Adrenal gland (tissue), 5 donors: ENCODE data around the gene SPCS2.

ENCODE experiments used
- POLR2A ChIP-seq, 2 donors: fragments of 450-650 bp; IDR thresholded peaks; one replicate each; pipeline ENCODE4 v1.6.1; 2017; ENCODE audit warnings: antibody characterized with exemption in 2 of 2, mild to moderate bottlenecking in 2 of 2, moderate library complexity in 1 of 2
- TF ChIP-seq, protein P1 (sequence below), 6 experiments: fragments of 450-650 bp in 4 of 6; fragments of 200-600 bp in 2 of 6; sonication (generic) in 1 of 6; IDR thresholded peaks; 1 replicate in 5 of 6; 2 replicates in 1 of 6; pipeline versions ENCODE4 v1.5.1 to v1.8.0; 2016 to 2021; ENCODE audit warnings: antibody characterized with exemption in 6 of 6, mild to moderate bottlenecking in 2 of 6, moderate library complexity in 1 of 6
- donor health status: DM: no; HTN: no; CAD: no.

DNA sequence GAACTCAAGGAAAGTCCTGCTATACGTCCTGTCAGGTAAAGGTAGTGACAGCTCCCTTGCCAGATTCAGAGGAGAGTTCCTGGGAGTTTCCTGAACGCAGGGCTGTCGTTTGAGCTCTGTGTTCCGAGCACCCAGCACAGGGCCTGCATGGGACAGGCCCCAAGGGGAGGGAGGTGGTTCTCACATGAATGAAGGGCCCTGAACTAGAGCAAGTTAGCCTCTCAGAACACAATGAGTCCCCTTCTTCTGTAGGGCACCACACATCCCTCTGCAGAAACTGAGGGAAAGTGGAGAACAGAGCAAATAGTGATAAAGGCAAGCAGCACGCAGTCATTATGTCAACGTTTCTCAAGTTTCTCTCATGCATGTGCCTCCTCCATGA, 75.0 kb downstream of the SPCS2 start:
- TF ChIP-seq, protein P1, sequence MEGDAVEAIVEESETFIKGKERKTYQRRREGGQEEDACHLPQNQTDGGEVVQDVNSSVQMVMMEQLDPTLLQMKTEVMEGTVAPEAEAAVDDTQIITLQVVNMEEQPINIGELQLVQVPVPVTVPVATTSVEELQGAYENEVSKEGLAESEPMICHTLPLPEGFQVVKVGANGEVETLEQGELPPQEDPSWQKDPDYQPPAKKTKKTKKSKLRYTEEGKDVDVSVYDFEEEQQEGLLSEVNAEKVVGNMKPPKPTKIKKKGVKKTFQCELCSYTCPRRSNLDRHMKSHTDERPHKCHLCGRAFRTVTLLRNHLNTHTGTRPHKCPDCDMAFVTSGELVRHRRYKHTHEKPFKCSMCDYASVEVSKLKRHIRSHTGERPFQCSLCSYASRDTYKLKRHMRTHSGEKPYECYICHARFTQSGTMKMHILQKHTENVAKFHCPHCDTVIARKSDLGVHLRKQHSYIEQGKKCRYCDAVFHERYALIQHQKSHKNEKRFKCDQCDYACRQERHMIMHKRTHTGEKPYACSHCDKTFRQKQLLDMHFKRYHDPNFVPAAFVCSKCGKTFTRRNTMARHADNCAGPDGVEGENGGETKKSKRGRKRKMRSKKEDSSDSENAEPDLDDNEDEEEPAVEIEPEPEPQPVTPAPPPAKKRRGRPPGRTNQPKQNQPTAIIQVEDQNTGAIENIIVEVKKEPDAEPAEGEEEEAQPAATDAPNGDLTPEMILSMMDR (IDR thresholded peaks at IDR 0.05) = no peak
- TF ChIP-seq POLR2A (IDR thresholded peaks at IDR 0.05) = no peak
